ENCODE results near the gene APOL1.

DNA sequence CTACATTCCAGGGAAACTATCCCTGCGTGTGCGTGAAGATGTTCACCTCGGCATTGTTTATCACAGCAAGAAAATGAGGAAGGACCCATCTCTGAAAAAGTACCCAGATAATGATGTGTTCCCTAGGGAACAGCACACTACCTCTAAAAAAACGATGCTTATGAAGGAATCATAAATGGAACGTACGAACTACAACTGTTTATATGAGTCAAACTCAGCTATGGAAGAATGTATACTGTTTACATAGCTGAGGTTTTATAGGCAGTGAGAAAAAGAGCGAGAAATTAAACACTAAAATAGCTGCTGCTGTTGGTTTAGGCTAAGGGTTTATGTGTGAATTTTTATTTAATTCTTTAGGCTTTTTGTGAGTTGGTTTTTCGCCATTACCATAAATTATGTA is 48.9 kb downstream of the APOL1 start:
- TF ChIP-seq, protein P1, sequence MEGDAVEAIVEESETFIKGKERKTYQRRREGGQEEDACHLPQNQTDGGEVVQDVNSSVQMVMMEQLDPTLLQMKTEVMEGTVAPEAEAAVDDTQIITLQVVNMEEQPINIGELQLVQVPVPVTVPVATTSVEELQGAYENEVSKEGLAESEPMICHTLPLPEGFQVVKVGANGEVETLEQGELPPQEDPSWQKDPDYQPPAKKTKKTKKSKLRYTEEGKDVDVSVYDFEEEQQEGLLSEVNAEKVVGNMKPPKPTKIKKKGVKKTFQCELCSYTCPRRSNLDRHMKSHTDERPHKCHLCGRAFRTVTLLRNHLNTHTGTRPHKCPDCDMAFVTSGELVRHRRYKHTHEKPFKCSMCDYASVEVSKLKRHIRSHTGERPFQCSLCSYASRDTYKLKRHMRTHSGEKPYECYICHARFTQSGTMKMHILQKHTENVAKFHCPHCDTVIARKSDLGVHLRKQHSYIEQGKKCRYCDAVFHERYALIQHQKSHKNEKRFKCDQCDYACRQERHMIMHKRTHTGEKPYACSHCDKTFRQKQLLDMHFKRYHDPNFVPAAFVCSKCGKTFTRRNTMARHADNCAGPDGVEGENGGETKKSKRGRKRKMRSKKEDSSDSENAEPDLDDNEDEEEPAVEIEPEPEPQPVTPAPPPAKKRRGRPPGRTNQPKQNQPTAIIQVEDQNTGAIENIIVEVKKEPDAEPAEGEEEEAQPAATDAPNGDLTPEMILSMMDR (IDR thresholded peaks at IDR 0.05) = no peak
- TF ChIP-seq, protein P2, sequence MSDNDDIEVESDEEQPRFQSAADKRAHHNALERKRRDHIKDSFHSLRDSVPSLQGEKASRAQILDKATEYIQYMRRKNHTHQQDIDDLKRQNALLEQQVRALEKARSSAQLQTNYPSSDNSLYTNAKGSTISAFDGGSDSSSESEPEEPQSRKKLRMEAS (IDR thresholded peaks at IDR 0.05; ENCODE audit: low read depth) = no peak
- no peak for TF ChIP-seq POLR2AphosphoS5 (IDR thresholded peaks at IDR 0.05; ENCODE audit: low read depth, low read length)
- TF ChIP-seq EZH2phosphoT487 (IDR thresholded peaks at IDR 0.05; ENCODE audit: borderline replicate concordance, low read depth) = no peak
- no peak for TF ChIP-seq EP300 (IDR thresholded peaks at IDR 0.05; ENCODE audit: borderline replicate concordance in 1 of 2, low read depth in 1 of 2, low read length in 1 of 2)
- TF ChIP-seq YY1 (IDR thresholded peaks at IDR 0.05; ENCODE audit: low read depth) = no peak
- no peak for TF ChIP-seq SIN3A (IDR thresholded peaks at IDR 0.05; ENCODE audit: borderline replicate concordance, low read depth, low read length)
- no peak for TF ChIP-seq GABPA (IDR thresholded peaks at IDR 0.05; ENCODE audit: low read depth)
